GM12878 (cell line): ENCODE measurements around the gene GAP43. TPM values are rescaled to one million over a fixed set of nuclear protein-coding genes. Genes with fewer than 3 reads are reported as not detected.

ENCODE experiments used
- BHLHE40 ChIP-seq, 2 experiments: fragments of 450-650 bp in 1 of 2; IDR thresholded peaks; 2 replicates each; pipeline ENCODE4 v1.6.1; 2011 to 2017; ENCODE audit warnings: low read depth in 2 of 2, borderline replicate concordance in 1 of 2, improper control_type of control experiment in 1 of 2, low read length in 1 of 2, mild to moderate bottlenecking in 1 of 2
- CEBPB ChIP-seq, 2 experiments: fragments of 150-350 bp in 1 of 2; IDR thresholded peaks; 2 replicates each; pipeline ENCODE4 v1.6.1; 2012 to 2014; ENCODE audit warnings: low read depth in 2 of 2, low read length in 2 of 2, borderline replicate concordance in 1 of 2, inconsistent platforms in 1 of 2
- CREM ChIP-seq: IDR thresholded peaks from 2 replicates; pipeline ENCODE4 v1.6.1; 2014; ENCODE audit warnings: antibody characterized with exemption, low read depth
- FOXM1 ChIP-seq: IDR thresholded peaks from 2 replicates; pipeline ENCODE4 v1.6.1; 2012; ENCODE audit warnings: low read depth, mild to moderate bottlenecking, inconsistent platforms, low read length, moderate library complexity
- MTA3 ChIP-seq: IDR thresholded peaks from 2 replicates; pipeline ENCODE4 v1.6.1; 2012; ENCODE audit warnings: low read length, inconsistent platforms, borderline replicate concordance
- NFYB ChIP-seq: IDR thresholded peaks from 2 replicates; pipeline ENCODE4 v1.6.1; 2011; ENCODE audit warnings: low read depth, mild to moderate bottlenecking, low read length, improper control_type of control experiment, moderate library complexity; ENCODE audit not compliant: insufficient read depth
- SKIL ChIP-seq: fragments of 450-650 bp; IDR thresholded peaks from 2 replicates; pipeline ENCODE4 v1.6.1; 2017; ENCODE audit warnings: mild to moderate bottlenecking, low read depth, inconsistent platforms; ENCODE audit not compliant: poor library complexity, severe bottlenecking
- SREBF2 ChIP-seq: IDR thresholded peaks from 2 replicates; pipeline ENCODE4 v1.6.1; 2012; ENCODE audit warnings: mild to moderate bottlenecking, low read length
- ZBED1 ChIP-seq: IDR thresholded peaks from 2 replicates; pipeline ENCODE4 v1.6.1; 2016; ENCODE audit warnings: borderline replicate concordance
- ZBTB33 ChIP-seq: fragments of 450-650 bp; IDR thresholded peaks from 2 replicates; pipeline ENCODE4 v1.6.1; 2017; ENCODE audit warnings: mild to moderate bottlenecking
- ZNF207 ChIP-seq: fragments of 450-650 bp; IDR thresholded peaks from 2 replicates; pipeline ENCODE4 v1.6.1; 2014; ENCODE audit warnings: antibody characterized with exemption, mild to moderate bottlenecking, borderline replicate concordance
- ZNF687 ChIP-seq: fragments of 450-650 bp; IDR thresholded peaks from 2 replicates; pipeline ENCODE4 v1.6.1; 2017; ENCODE audit warnings: mild to moderate bottlenecking, moderate library complexity
- ZSCAN29 ChIP-seq: fragments of 450-650 bp; IDR thresholded peaks from 2 replicates; pipeline ENCODE4 v1.6.1; 2017; ENCODE audit warnings: mild to moderate bottlenecking, moderate library complexity
- polyA plus RNA-seq, 11 experiments: library from polyadenylated mRNA; depleted of rRNA in 4 of 11; unstranded in 6 of 11; stranded (reverse) in 5 of 11; fragments of >200 nt; fragmentation: Nextera tagmentation in 4 of 11; fragmentation: Illumina TruSeq in 1 of 11; extraction: Ambion mirVana in 4 of 11; extraction: Trizol in 1 of 11; gene quantifications; 1 replicate in 1 of 11; 2 replicates in 10 of 11; pipeline versions ENCODE4 v1.2.1 to v1.2.3, GENCODE V29; 2011 to 2016; ENCODE audit warnings: inconsistent platforms in 2 of 11, missing spikeins in 2 of 11, low read depth in 1 of 11
- total RNA-seq, 4 experiments: library from RNA; depleted of rRNA in 3 of 4; stranded (reverse); fragments of >200 nt in 3 of 4; fragmentation: Illumina TruSeq in 1 of 4; extraction: Trizol in 1 of 4; gene quantifications; 2 replicates each; pipeline versions ENCODE4 v1.2.1 to v1.2.3, GENCODE V29; 2013 to 2021

GAP43 gene
- total and polyA plus RNA-seq, 10 of the 15 experiments (the other 5 are each of a cell fraction or from before 2014, with no cell fraction given), result 0.06 to 0.16 TPM; not detected in 8

- no peak for TF ChIP-seq ZNF687
- TF ChIP-seq ZBTB33, result no peak
- TF ChIP-seq BHLHE40 (IDR thresholded peaks at IDR 0.05; ENCODE audit: borderline replicate concordance in 1 of 2, low read depth in 2 of 2, low read length in 1 of 2), result no peak
- TF ChIP-seq SKIL, result no peak
- no peak for TF ChIP-seq CEBPB (IDR thresholded peaks at IDR 0.05; ENCODE audit: borderline replicate concordance in 1 of 2, low read depth in 2 of 2, low read length in 2 of 2)
- no peak for TF ChIP-seq ZNF207
- no peak for TF ChIP-seq NFYB
- no peak for TF ChIP-seq CREM
- TF ChIP-seq SREBF2, result no peak
- TF ChIP-seq FOXM1, result no peak
- no peak for TF ChIP-seq ZSCAN29
- TF ChIP-seq MTA3, result no peak
- TF ChIP-seq ZBED1, result no peak
Observed at GRCh38 chr3:115670911-115671310, 47.6 kb downstream of the GAP43 start (continued).
